Stomach (tissue), 9 donors: Measurements from ENCODE around the gene TMEM182. TPM values are rescaled to one million over a fixed set of nuclear protein-coding genes. Genes with fewer than 3 reads are reported as not detected.
A peak's percentile ranks its signal among the peaks of the same experiment; 100 is the strongest.

Experiments used
- DNase-seq, 2 donors: peaks; one replicate each; pipeline versions ENCODE4 v3.0.0 to v3.0.0-alpha.2; 2013 to 2019
- H3K27ac ChIP-seq, 5 donors: fragments of 200-600 bp in 4 of 5; sonication (generic) in 4 of 5; one replicate each; pipeline ENCODE4 v1.5.1; 2013 to 2019; ENCODE audit warnings: mild to moderate bottlenecking in 1 of 5, moderate library complexity in 1 of 5
- H3K27me3 ChIP-seq, 3 donors: fragments of 200-600 bp; sonication (generic); one replicate each; pipeline ENCODE4 v1.5.1; 2017 to 2019; ENCODE audit warnings: mixed run types in 1 of 3
- H3K36me3 ChIP-seq, 4 donors: fragments of 200-600 bp; sonication (generic); 1 replicate in 3 of 4; 2 replicates in 1 of 4; pipeline ENCODE4 v1.5.1; 2016 to 2019
- H3K4me1 ChIP-seq, 4 donors: fragments of 200-600 bp; sonication (generic); one replicate each; pipeline ENCODE4 v1.5.1; 2016 to 2019
- H3K4me3 ChIP-seq, 4 donors: fragments of 200-600 bp; sonication (generic) in 3 of 4; one replicate each; pipeline ENCODE4 v1.5.1; 2016 to 2019; ENCODE audit warnings: mild to moderate bottlenecking in 1 of 4
- H3K9me3 ChIP-seq, 4 donors: fragments of 200-600 bp; sonication (generic); one replicate each; pipeline ENCODE4 v1.5.1; 2016 to 2019
- EP300 ChIP-seq: sonication (generic); formaldehyde crosslinking; IDR thresholded peaks from one replicate; pipeline ENCODE4 v1.6.1; 2017; ENCODE audit warnings: antibody characterized with exemption
- POLR2A ChIP-seq, 4 donors: fragments of 450-650 bp; IDR thresholded peaks; one replicate each; pipeline ENCODE4 v1.6.1; 2016; ENCODE audit warnings: antibody characterized with exemption in 4 of 4, control low read depth in 2 of 4, mild to moderate bottlenecking in 1 of 4, moderate library complexity in 1 of 4
- POLR2AphosphoS5 ChIP-seq, 3 donors: sonication (generic); formaldehyde crosslinking; IDR thresholded peaks; one replicate each; pipeline ENCODE4 v1.6.1; 2016; ENCODE audit warnings: antibody characterized with exemption in 3 of 3
- WGBS, 5 donors: extraction: QIAGEN DNeasy Blood & Tissue Kit in 3 of 5; methylation state at CpG; one replicate each; pipeline versions ENCODE4 v1.1.5 to v1.1.7; 2013 to 2018; 5-methylcytosine and 5-hydroxymethylcytosine counted together
- intact Hi-C: fragments of 100-400 bp; cut with DNase I; formaldehyde crosslinking; loops from one replicate; pipeline ENCODE4 v1.15.1; 2023; ENCODE audit warnings: low total_unique reads
- polyA plus RNA-seq, 3 donors: library from polyadenylated mRNA; stranded (reverse); fragments of 200-250 nt; gene quantifications; one replicate each; pipeline ENCODE4 v1.2.3, GENCODE V29; 2013
- total RNA-seq, 5 donors: library from RNA; depleted of rRNA; stranded (reverse); fragments of >200 nt; gene quantifications; one replicate each; pipeline versions ENCODE4 v1.1.0 to v1.2.3, GENCODE V29; 2014 to 2016
- TF ChIP-seq, protein P1 (sequence below), 7 experiments: fragments of 450-650 bp in 4 of 7; fragments of 200-600 bp in 3 of 7; sonication (generic) in 3 of 7; IDR thresholded peaks; one replicate each; pipeline ENCODE4 v1.5.1; 2016 to 2019; ENCODE audit warnings: antibody characterized with exemption in 7 of 7, control low read depth in 2 of 7, mild to moderate bottlenecking in 1 of 7
- donor health status: healthy with polysubstance abuse.
- donor health status: Bipolar disorder and iron deficiency.
- donor health status: healthy.

TMEM182 gene
- total and polyA plus RNA-seq, 8 donors: 1.0 to 5.3 (median 2.6) TPM; not detected in 3

DNA sequence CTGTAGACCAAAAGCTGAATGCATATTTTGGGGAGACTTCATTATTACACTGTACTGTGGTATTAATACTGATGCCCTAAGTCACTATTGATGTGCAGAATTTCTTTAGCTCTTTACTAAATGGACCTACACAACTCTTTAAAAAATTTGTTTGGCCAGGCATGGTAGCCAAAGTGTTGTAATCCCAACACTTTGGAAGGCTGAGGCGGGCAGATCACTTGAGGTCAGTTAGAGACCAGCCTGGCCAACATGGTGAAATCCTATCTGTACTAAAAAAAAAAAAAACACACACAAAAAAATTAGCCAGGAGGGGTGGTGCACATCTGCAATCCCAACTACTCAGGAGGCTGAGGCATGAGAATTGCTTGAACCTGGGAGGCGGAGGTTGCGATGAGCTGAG lies 6.4 kb downstream of the TMEM182 start:
- Histone ChIP-seq H3K4me3 (no peak overlapping the region), H3K27me3 (no peaks in the 10 kb centered on the region), H3K36me3 (peaks cover 0 to 16% (median 5%) of the 10 kb centered on the region in 4 donors), H3K9me3 (no peaks in the 10 kb centered on the region), H3K27ac (no peak overlapping the region), H3K4me1 (no peaks in the 10 kb centered on the region)
- 93 to 99% (median 98%) methylated on average over 3 of the region's 3 CpGs for WGBS, 5 donors
- TF ChIP-seq, protein P1, sequence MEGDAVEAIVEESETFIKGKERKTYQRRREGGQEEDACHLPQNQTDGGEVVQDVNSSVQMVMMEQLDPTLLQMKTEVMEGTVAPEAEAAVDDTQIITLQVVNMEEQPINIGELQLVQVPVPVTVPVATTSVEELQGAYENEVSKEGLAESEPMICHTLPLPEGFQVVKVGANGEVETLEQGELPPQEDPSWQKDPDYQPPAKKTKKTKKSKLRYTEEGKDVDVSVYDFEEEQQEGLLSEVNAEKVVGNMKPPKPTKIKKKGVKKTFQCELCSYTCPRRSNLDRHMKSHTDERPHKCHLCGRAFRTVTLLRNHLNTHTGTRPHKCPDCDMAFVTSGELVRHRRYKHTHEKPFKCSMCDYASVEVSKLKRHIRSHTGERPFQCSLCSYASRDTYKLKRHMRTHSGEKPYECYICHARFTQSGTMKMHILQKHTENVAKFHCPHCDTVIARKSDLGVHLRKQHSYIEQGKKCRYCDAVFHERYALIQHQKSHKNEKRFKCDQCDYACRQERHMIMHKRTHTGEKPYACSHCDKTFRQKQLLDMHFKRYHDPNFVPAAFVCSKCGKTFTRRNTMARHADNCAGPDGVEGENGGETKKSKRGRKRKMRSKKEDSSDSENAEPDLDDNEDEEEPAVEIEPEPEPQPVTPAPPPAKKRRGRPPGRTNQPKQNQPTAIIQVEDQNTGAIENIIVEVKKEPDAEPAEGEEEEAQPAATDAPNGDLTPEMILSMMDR (IDR thresholded peaks at IDR 0.05): no peak
- TF ChIP-seq POLR2AphosphoS5 (IDR thresholded peaks at IDR 0.05) (no peak), POLR2A (IDR thresholded peaks at IDR 0.05) (no peak), EP300 (no peak)
- DNase-seq: no peak
- intact Hi-C loops: no loop called here

DNA sequence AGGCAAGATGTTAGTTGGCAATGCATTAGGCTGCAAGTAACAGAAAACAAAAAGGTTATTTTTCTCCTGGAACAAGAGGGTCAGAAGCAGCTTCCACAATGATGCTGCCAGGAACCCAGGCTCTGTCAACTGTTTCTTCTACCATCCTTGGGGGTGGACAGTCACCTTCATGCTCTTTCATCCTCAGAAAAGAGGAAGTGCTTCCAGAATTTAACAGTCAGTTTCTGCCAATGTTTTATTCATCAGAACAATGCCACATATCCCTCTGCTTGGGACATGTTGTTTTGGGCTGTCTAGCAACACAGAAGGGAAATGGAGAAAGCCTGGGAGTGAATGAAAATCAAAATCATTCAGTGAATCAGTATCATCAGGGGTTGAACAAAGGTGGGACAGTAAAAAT lies 7.1 kb downstream of the TMEM182 start:
- Histone ChIP-seq H3K4me3 (no peak overlapping the region), H3K9me3 (no peaks in the 10 kb centered on the region), H3K27me3 (no peaks in the 10 kb centered on the region), H3K27ac (no peak overlapping the region), H3K36me3 (peaks cover 0 to 15% (median 5%) of the 10 kb centered on the region in 4 donors), H3K4me1 (no peaks in the 10 kb centered on the region)
- no peak for TF ChIP-seq POLR2A (IDR thresholded peaks at IDR 0.05)
- TF ChIP-seq, protein P1 (IDR thresholded peaks at IDR 0.05): no peak
- no peak for TF ChIP-seq POLR2AphosphoS5 (IDR thresholded peaks at IDR 0.05)
- no peak for TF ChIP-seq EP300
- DNase-seq: no peak
- intact Hi-C loops: no loop called here

DNA sequence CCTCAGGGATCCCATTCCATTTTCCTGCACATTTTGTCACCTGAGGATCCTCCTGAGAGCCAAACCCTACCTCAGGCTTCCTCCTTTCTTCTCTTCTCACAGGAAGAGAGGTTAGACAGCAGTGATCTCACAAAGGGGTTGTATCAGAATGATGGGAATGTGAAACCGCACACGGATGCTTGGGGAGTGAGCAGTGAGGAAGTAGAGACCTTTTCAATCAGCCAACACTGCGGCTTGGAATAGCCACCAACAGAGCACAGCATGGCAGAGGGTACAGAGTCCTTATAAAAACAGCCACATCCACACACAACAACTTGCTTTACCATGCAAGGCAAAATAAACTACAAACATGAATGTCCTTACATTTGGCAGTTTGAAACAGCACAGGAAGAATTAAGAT lies 8.7 kb downstream of the TMEM182 start:
- WGBS, 5 donors: 84 to 94% (median 90%) methylated on average over 3 of the region's 3 CpGs

DNA sequence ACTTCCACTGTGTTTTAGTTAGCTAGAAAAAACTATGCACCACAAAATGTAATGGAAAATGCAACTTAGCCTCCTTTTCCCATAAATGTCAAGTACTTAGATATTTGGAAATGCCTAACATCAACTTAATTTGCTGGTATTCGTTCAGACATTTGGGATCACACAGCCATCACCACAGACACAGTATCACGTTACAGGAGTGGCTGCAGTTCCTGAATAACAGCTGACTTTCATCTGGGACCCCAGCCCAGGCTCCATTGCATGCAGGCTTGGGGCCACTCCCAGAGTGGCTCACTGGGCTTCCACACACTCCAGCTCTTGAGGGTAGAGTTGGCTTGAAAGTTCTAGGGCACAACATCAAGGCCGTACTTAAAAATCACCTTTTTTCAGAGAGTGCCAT lies 9.3 kb downstream of the TMEM182 start:
- 72 to 90% (median 80%) methylated on average over 3 of the region's 3 CpGs for WGBS, 5 donors
- Histone ChIP-seq H3K4me1 (no peaks in the 10 kb centered on the region), H3K27me3 (no peaks in the 10 kb centered on the region), H3K9me3 (no peaks in the 10 kb centered on the region), H3K36me3 (peaks cover 0 to 4% (median 2%) of the 10 kb centered on the region in 4 donors), H3K27ac (no peak overlapping the region), H3K4me3 (no peak overlapping the region)
- TF ChIP-seq POLR2AphosphoS5 (IDR thresholded peaks at IDR 0.05) (no peak), POLR2A (IDR thresholded peaks at IDR 0.05) (no peak), EP300 (no peak)
- TF ChIP-seq, protein P1 (IDR thresholded peaks at IDR 0.05): no peak
- intact Hi-C loops: no loop called here
- DNase-seq: peak in 1 of 2 donors; percentile 37

More for the DNA sequence above, 8.7 kb downstream of the TMEM182 start:
- TF ChIP-seq POLR2AphosphoS5 (IDR thresholded peaks at IDR 0.05): no peak
- TF ChIP-seq POLR2A (IDR thresholded peaks at IDR 0.05): no peak
- TF ChIP-seq EP300: no peak
- TF ChIP-seq, protein P1 (IDR thresholded peaks at IDR 0.05): no peak
- Histone ChIP-seq H3K9me3 (no peaks in the 10 kb centered on the region), H3K27ac (no peak overlapping the region), H3K4me1 (no peaks in the 10 kb centered on the region), H3K4me3 (no peak overlapping the region), H3K36me3 (peaks cover 0 to 9% (median 2%) of the 10 kb centered on the region in 4 donors), H3K27me3 (no peaks in the 10 kb centered on the region)
- intact Hi-C loops: no loop called here
- no peak for DNase-seq
